Activated CD4-positive, alpha-beta T cell treated with anti-CD3 and anti-CD28 coated beads, Interleukin-2, Interleukin-4, amounts not matched to agents 100 ng/mL and 50 ng/mL, durations not matched to agents 16 hours and 8 hours (primary cell): ENCODE data around the gene RRP1.

Source experiments
- DNase-seq: peaks from one replicate; pipeline ENCODE4 v3.0.0-alpha.2; 2020; ENCODE audit warnings: low spot score

The RRP1 gene

GRCh38 chr21:43775795-43776430 is 13.5 kb upstream of the RRP1 start, which contains the start of gene CSTB:
CSTB (minus strand) TSS chr21:43776308; CDS start chr21:43776269, 39 bp downstream.
- peak; percentile 84 for DNase-seq

- no peak for DNase-seq
These were observed 11.4 kb upstream of the RRP1 start for GRCh38 chr21:43777953-43778352.

GRCh38 chr21:43778469-43779335 is 10.7 kb upstream of the RRP1 start:
- DNase-seq: peak; percentile 28

GRCh38 chr21:43779660-43780059 is 9.7 kb upstream of the RRP1 start:
- no peak for DNase-seq

- no peak for DNase-seq
These were observed 7.5 kb upstream of the RRP1 start for GRCh38 chr21:43781846-43782245.

- DNase-seq: peak; percentile 44
These were observed 6.8 kb upstream of the RRP1 start for GRCh38 chr21:43782431-43783097.

GRCh38 chr21:43783098-43783700 is 6.2 kb upstream of the RRP1 start:
- DNase-seq: no peak

- no peak for DNase-seq
These were observed 4.2 kb upstream of the RRP1 start for GRCh38 chr21:43785134-43785533.

- DNase-seq: no peak
These were observed 3.0 kb upstream of the RRP1 start for GRCh38 chr21:43786300-43786806.

GRCh38 chr21:43786807-43787440 is 2.5 kb upstream of the RRP1 start:
- no peak for DNase-seq

- DNase-seq: no peak
These were observed 690 bp downstream of the RRP1 start for GRCh38 chr21:43790010-43790524.

GRCh38 chr21:43792406-43792805 is 3.0 kb downstream of the RRP1 start:
- DNase-seq: no peak

- no peak for DNase-seq
These were observed 3.9 kb downstream of the RRP1 start for GRCh38 chr21:43793243-43793642.

GRCh38 chr21:43794311-43794710 is 4.9 kb downstream of the RRP1 start:
- DNase-seq: no peak

- DNase-seq: no peak
These were observed 5.5 kb downstream of the RRP1 start for GRCh38 chr21:43794857-43795256.

GRCh38 chr21:43797415-43797814 is 8.0 kb downstream of the RRP1 start:
- DNase-seq: no peak

GRCh38 chr21:43797925-43798715 is 8.7 kb downstream of the RRP1 start:
- no peak for DNase-seq

- DNase-seq: no peak
These were observed 10.0 kb downstream of the RRP1 start for GRCh38 chr21:43799301-43799840.

GRCh38 chr21:43800124-43800523 is 10.7 kb downstream of the RRP1 start:
- no peak for DNase-seq

- DNase-seq: no peak
These were observed 11.2 kb downstream of the RRP1 start for GRCh38 chr21:43800566-43800965.
